ENCODE data around the gene MRPL1. TPM values are rescaled to one million over a fixed set of nuclear protein-coding genes. Genes with fewer than 3 reads are reported as not detected.

MRPL1 gene
- total RNA-seq, 2 experiments from 2014 or later: 33.6 to 35.8 TPM

Other genes with a start within 250 kb of the MRPL1 start
- 100 to 1,000 TPM; 108 to 122 TPM for gene CNOT6L, start 43.5 kb upstream of the MRPL1 start, total RNA-seq
- gene FRAS1, start 194.5 kb downstream of the MRPL1 start, total RNA-seq: not detected